NOMO-1 treated with dmso at 0.1 percent for 144 hours (cell line): ENCODE results near the gene SLCO1B1.
A peak's percentile ranks its signal among the peaks of the same experiment; 100 is the strongest.

Source experiments
- DNase-seq: peaks from one replicate; lab custom pipeline; 2025; ENCODE audit not compliant: unreplicated experiment; lab: John Stamatoyannopoulos, UW

The SLCO1B1 gene

GRCh38 chr12:21219206-21219605 is 88.2 kb downstream of the SLCO1B1 start:
- no peak for DNase-seq

- DNase-seq, result no peak
Measured at GRCh38 chr12:21220266-21220665, 89.3 kb downstream of the SLCO1B1 start.

GRCh38 chr12:21221072-21221471 is 90.1 kb downstream of the SLCO1B1 start:
- DNase-seq, result no peak

- DNase-seq, result no peak
Measured at GRCh38 chr12:21221778-21222177, 90.8 kb downstream of the SLCO1B1 start.

GRCh38 chr12:21223930-21224329 is 92.9 kb downstream of the SLCO1B1 start:
- no peak for DNase-seq

GRCh38 chr12:21234395-21234794 is 103.4 kb downstream of the SLCO1B1 start:
- no peak for DNase-seq

GRCh38 chr12:21239866-21240265 is 108.9 kb downstream of the SLCO1B1 start:
- DNase-seq, result no peak

GRCh38 chr12:21248679-21249078 is 117.7 kb downstream of the SLCO1B1 start:
- DNase-seq, result no peak

- DNase-seq, result no peak
Measured at GRCh38 chr12:21252070-21252469, 121.1 kb downstream of the SLCO1B1 start.

- no peak for DNase-seq
Measured at GRCh38 chr12:21257172-21257571, 126.2 kb downstream of the SLCO1B1 start.

- no peak for DNase-seq
Measured at GRCh38 chr12:21264232-21264631, 133.2 kb downstream of the SLCO1B1 start.

GRCh38 chr12:21265932-21266331 is 134.9 kb downstream of the SLCO1B1 start:
- DNase-seq, result peak; percentile 41

GRCh38 chr12:21276826-21277225 is 145.8 kb downstream of the SLCO1B1 start:
- no peak for DNase-seq
